GM18907 (cell line): ENCODE data around the gene CCKAR.
"Not testable (repeated sequence)": the region's sequence is repeated elsewhere in the genome, so short reads cannot be mapped to it uniquely, and the experiment has no call there.

Experiments used
- ATAC-seq: cut with Tn5 transposase; IDR thresholded peaks from one replicate; pipeline ENCODE4 v1.9.1; 2021; ENCODE audit warnings: mild to moderate bottlenecking, moderate library complexity; ENCODE audit not compliant: unreplicated experiment

The CCKAR gene

GRCh38 chr4:26490111-26490959 lies at the start of gene CCKAR:
Gene CCKAR (minus strand): TSS chr4:26490484. CDS start chr4:26490267, 217 bp downstream.
- no peak for ATAC-seq

- no peak for ATAC-seq
Measured at GRCh38 chr4:26533685-26534084, 43.4 kb upstream of the CCKAR start.

- ATAC-seq: no peak
Measured at GRCh38 chr4:26531491-26532116, 41.3 kb upstream of the CCKAR start.

- no peak for ATAC-seq
Measured at GRCh38 chr4:26530099-26530498, 39.8 kb upstream of the CCKAR start.

GRCh38 chr4:26529479-26529878 lies 39.2 kb upstream of the CCKAR start:
- no peak for ATAC-seq

- ATAC-seq: no peak
Measured at GRCh38 chr4:26525771-26526150, 35.5 kb upstream of the CCKAR start.

GRCh38 chr4:26525136-26525770 lies 35.0 kb upstream of the CCKAR start:
- no peak for ATAC-seq

GRCh38 chr4:26524011-26524410 lies 33.7 kb upstream of the CCKAR start:
- no peak for ATAC-seq

- no peak for ATAC-seq
Measured at GRCh38 chr4:26522478-26522877, 32.2 kb upstream of the CCKAR start.

GRCh38 chr4:26520728-26521450 lies 30.6 kb upstream of the CCKAR start:
- ATAC-seq: no peak

GRCh38 chr4:26515936-26516335 lies 25.7 kb upstream of the CCKAR start:
- ATAC-seq: no peak

GRCh38 chr4:26510334-26510964 lies 20.2 kb upstream of the CCKAR start:
- no peak for ATAC-seq

GRCh38 chr4:26509681-26510333 lies 19.5 kb upstream of the CCKAR start:
- ATAC-seq: no peak

GRCh38 chr4:26507286-26507685 lies 17.0 kb upstream of the CCKAR start:
- no peak for ATAC-seq

GRCh38 chr4:26503844-26504243 lies 13.6 kb upstream of the CCKAR start:
- no peak for ATAC-seq

GRCh38 chr4:26503427-26503826 lies 13.1 kb upstream of the CCKAR start:
- no peak for ATAC-seq

GRCh38 chr4:26500565-26500999 lies 10.3 kb upstream of the CCKAR start:
- ATAC-seq: not testable (repeated sequence)

GRCh38 chr4:26496207-26496783 lies 6.0 kb upstream of the CCKAR start:
- no peak for ATAC-seq

- ATAC-seq: no peak
Measured at GRCh38 chr4:26493461-26493860, 3.2 kb upstream of the CCKAR start.
